Measurements from ENCODE around the gene STARD13.

STARD13 gene, protein sequence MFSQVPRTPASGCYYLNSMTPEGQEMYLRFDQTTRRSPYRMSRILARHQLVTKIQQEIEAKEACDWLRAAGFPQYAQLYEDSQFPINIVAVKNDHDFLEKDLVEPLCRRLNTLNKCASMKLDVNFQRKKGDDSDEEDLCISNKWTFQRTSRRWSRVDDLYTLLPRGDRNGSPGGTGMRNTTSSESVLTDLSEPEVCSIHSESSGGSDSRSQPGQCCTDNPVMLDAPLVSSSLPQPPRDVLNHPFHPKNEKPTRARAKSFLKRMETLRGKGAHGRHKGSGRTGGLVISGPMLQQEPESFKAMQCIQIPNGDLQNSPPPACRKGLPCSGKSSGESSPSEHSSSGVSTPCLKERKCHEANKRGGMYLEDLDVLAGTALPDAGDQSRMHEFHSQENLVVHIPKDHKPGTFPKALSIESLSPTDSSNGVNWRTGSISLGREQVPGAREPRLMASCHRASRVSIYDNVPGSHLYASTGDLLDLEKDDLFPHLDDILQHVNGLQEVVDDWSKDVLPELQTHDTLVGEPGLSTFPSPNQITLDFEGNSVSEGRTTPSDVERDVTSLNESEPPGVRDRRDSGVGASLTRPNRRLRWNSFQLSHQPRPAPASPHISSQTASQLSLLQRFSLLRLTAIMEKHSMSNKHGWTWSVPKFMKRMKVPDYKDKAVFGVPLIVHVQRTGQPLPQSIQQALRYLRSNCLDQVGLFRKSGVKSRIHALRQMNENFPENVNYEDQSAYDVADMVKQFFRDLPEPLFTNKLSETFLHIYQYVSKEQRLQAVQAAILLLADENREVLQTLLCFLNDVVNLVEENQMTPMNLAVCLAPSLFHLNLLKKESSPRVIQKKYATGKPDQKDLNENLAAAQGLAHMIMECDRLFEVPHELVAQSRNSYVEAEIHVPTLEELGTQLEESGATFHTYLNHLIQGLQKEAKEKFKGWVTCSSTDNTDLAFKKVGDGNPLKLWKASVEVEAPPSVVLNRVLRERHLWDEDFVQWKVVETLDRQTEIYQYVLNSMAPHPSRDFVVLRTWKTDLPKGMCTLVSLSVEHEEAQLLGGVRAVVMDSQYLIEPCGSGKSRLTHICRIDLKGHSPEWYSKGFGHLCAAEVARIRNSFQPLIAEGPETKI

GRCh38 chr13:33285420-33286124, at the start of gene STARD13:
TSS of gene STARD13 (minus strand) at chr13:33285755. CDS start at chr13:33285638, 117 bp downstream.
- DNase-seq (ENCODE audit: low read depth), result peak; percentile 99

GRCh38 chr13:33334831-33335230, 49.3 kb upstream of the STARD13 start:
- no peak for DNase-seq (ENCODE audit: low read depth)

DNA sequence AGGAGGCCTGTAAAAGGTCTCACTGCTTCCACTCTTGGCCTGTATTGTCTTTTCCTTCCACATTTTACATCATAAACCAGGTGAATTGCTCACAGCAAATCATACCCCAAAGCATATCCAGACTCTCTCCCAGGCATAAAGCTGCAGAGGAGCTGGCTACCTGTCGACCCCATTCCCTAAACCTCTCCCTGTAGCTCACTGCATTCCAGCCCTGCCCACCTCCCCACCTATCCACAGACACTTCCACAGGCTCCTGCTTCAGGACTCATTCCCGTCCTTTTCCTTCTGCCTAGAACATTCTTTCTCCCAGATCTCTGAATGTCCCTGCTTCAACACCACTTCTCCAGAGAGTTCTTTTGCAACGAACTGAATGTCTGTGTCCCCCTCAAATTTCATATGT, 46.4 kb upstream of the STARD13 start:
- DNase-seq (ENCODE audit: low read depth), result no peak

- no peak for DNase-seq (ENCODE audit: low read depth)
These were observed 44.9 kb upstream of the STARD13 start for GRCh38 chr13:33330483-33330882.

GRCh38 chr13:33328701-33329100, 43.1 kb upstream of the STARD13 start:
- DNase-seq (ENCODE audit: low read depth), result no peak

GRCh38 chr13:33326723-33327122, 41.2 kb upstream of the STARD13 start:
- DNase-seq (ENCODE audit: low read depth), result no peak

DNA sequence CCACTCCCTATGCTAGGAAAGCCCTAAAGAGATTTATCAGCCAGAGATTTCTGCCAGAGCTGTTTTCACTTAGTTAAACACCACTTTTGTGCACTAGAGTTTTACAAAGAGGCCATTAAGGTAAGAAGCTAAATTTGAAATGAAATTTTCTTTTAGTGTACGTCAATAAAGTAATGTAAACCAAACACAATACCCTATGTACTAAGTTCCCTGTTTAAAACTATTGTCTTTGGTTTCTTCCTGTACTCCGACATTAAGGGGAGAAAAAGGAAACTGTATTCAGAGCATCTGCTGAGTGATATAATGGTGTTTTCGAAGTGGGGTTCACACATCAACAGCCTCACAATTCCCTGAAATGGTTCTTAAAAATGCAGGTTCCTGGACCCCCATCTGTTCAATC, 40.7 kb upstream of the STARD13 start:
- DNase-seq (ENCODE audit: low read depth), result no peak

GRCh38 chr13:33323801-33324510, 38.4 kb upstream of the STARD13 start:
- no peak for DNase-seq (ENCODE audit: low read depth)

GRCh38 chr13:33322965-33323668, 37.6 kb upstream of the STARD13 start:
- no peak for DNase-seq (ENCODE audit: low read depth)

DNA sequence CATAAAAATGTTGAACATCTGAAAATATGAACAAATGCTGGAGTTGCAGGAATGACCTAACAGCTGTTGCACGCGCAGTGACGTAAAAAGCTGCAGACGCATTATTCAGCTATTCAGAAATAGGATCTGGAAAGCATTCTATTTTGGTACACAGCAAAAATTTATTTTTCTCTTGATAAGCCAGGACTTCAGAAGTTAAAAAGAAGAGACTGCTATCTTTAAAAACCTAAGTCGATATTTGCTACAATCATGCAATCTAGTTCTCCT, 36.9 kb upstream of the STARD13 start:
- DNase-seq (ENCODE audit: low read depth), result peak; percentile 66

- DNase-seq (ENCODE audit: low read depth), result peak; percentile 44
These were observed 36.4 kb upstream of the STARD13 start for GRCh38 chr13:33321686-33322542.

GRCh38 chr13:33319859-33320258, 34.3 kb upstream of the STARD13 start:
- DNase-seq (ENCODE audit: low read depth), result no peak

- peak; percentile 23 for DNase-seq (ENCODE audit: low read depth)
These were observed 33.2 kb upstream of the STARD13 start for GRCh38 chr13:33318744-33319143.

- peak; percentile 62 for DNase-seq (ENCODE audit: low read depth)
These were observed 32.5 kb upstream of the STARD13 start for GRCh38 chr13:33318037-33318436.

DNA sequence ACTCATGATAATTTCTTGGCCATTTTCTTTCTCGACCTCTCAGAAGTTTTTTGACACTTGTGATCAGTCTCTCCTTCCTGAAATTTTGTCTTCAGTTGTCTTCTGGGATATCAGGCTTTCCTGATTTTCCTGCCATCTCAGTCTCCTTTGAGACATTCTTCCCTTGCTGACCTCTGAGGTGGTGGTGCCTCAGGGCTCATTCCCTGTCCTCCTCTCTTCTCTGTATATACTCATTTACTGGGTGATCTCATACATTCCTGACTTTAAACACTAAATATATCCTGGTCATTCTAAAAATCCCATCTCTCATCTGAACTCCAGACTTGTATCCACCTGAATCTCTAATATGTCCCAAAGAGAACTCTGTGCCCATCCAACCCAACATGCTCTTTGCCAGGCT, 31.3 kb upstream of the STARD13 start:
- peak; percentile 47 for DNase-seq (ENCODE audit: low read depth)

GRCh38 chr13:33313504-33313903, 27.9 kb upstream of the STARD13 start:
- no peak for DNase-seq (ENCODE audit: low read depth)

GRCh38 chr13:33312861-33313212, 27.3 kb upstream of the STARD13 start:
- no peak for DNase-seq (ENCODE audit: low read depth)

DNA sequence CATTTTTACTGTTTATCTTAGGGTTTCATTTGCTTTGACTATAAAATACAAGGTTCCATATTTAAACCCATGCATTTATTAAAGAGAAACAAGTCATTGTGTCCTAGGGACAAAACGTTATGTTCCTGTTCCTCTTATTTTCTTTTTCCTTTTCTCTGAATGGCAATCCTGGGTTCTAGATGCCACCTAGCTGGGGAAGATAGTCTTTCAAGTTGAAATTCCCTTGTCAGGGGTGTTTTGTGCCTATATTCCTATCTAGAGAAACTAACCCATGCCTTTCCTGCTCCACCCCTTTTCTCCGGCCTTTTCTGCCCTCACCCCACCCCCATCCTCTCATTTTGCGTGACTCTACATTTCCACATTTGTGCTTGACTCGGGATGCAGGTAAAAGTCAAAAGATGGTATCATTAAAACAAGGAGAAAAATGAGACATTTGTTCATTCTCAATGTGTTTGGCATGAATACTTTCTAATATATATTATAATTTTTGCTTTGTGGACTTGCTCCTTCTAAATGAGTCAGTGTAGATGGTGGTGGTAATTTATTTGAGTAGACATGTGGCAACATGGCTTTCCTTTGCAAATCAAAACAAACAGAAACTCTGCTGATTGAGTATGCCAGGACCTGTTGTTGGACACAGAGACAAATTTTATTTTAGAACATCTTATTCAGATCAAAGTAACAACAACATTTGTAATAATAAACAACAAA, 26.8 kb upstream of the STARD13 start:
- DNase-seq (ENCODE audit: low read depth), result peak; percentile 32

DNA sequence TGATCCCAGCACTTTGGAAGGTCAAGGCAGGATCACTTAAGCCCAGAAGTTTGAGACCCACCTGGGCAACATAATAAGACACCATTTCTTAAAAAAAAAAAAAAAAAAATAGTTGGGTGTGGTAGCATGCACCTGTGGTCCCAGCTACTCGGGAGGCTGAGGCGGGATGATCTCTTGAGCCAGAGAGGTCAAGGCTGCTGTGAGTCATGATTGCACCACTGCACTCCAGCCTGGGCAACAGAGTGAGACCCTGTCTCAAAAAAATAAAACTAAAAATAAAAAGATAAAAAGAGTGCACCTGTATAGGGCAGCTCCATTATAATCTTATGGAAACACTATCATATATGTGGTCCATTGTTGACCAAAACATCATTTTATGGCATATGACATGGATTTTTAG, 25.5 kb upstream of the STARD13 start:
- no peak for DNase-seq (ENCODE audit: low read depth)

Data from ELR (cell line).